Astrocyte of the cerebellum (primary cell): ENCODE results near the gene FXYD6.

Experiments used
- DNase-seq: peaks from one replicate; pipeline ENCODE4 v3.0.0-alpha.2; 2011; ENCODE audit warnings: low read depth
- H3K4me3 ChIP-seq: 2 replicates; pipeline ENCODE4 v1.5.1; 2011; ENCODE audit warnings: mild to moderate bottlenecking, low read depth, low read length, moderate library complexity
- in situ Hi-C: cut with HindIII; loops from 2 replicates; pipeline ENCODE4 v1.10.0; 2017; ENCODE audit warnings: low sequenced_read_pairs
- TF ChIP-seq, protein P1 (sequence below): IDR thresholded peaks from 2 replicates; pipeline ENCODE4 v1.5.1; 2012; ENCODE audit warnings: low read length, low read depth, moderate library complexity, mild to moderate bottlenecking; ENCODE audit errors: missing control alignments

The FXYD6 gene

DNA sequence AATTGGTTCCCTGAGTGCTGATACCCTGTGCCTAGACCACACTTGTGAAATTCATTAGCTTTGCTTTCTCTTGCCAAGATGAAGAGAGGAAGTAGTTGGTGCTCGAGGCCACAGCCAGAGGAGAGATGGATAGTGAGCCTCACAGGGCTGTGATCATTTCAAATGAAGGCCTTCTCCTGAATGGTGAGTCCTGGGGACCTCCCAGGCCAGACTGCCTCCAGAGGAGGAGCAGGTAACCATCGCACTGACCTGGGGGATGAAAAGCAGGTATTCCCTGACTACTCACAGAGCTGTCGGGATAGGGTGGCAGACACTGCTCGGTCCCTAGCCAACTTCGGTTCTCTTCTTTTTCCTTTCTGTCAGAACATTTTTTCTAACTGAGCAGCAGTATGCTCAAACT is 4.8 kb upstream of the FXYD6 start:
- DNase-seq, result no peak
- TF ChIP-seq, protein P1, sequence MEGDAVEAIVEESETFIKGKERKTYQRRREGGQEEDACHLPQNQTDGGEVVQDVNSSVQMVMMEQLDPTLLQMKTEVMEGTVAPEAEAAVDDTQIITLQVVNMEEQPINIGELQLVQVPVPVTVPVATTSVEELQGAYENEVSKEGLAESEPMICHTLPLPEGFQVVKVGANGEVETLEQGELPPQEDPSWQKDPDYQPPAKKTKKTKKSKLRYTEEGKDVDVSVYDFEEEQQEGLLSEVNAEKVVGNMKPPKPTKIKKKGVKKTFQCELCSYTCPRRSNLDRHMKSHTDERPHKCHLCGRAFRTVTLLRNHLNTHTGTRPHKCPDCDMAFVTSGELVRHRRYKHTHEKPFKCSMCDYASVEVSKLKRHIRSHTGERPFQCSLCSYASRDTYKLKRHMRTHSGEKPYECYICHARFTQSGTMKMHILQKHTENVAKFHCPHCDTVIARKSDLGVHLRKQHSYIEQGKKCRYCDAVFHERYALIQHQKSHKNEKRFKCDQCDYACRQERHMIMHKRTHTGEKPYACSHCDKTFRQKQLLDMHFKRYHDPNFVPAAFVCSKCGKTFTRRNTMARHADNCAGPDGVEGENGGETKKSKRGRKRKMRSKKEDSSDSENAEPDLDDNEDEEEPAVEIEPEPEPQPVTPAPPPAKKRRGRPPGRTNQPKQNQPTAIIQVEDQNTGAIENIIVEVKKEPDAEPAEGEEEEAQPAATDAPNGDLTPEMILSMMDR, result no peak
- in situ Hi-C loops, result no loop called here
- no peak overlapping the region for H3K4me3 ChIP-seq

- no peak overlapping the region for H3K4me3 ChIP-seq
- TF ChIP-seq, protein P1, result no peak
- in situ Hi-C loops, result no loop called here
- DNase-seq, result no peak
Observed at GRCh38 chr11:117879516-117880480, 3.3 kb upstream of the FXYD6 start.

GRCh38 chr11:117878939-117879475 is 2.5 kb upstream of the FXYD6 start:
- DNase-seq, result no peak
- TF ChIP-seq, protein P1, result no peak
- in situ Hi-C loops, result no loop called here
- H3K4me3 ChIP-seq, result no peak overlapping the region

DNA sequence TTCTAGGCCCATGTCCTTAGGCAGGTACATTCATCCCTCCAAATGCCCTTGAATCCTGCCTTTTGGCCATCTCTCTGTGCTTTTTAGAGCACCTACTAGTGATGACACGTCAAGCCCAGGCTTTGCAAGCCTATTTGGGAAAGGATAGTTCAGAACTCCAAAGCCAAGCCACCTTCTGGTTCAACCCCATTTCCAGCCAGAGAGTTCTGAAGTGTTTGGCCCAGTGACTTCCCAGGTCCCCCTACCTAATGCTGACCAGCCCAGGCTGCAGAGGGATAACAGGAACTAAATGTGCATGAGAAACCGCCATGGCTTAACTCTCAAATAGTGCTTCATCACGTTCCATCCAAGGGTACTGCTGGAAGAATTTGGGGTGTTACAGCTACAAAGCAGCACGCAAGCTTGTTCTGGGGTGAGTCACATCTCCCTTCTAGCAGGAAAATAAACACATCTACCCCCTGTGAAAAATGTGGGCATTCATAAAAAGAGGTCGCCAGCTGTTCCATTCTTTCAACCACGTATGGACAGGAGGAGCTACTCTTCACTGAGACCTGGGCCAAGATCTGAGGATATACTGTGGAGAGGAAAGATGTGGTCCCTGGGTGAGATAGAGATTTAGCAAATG is 2.0 kb upstream of the FXYD6 start:
- in situ Hi-C loops, result no loop called here
- TF ChIP-seq, protein P1, result no peak
- no peak overlapping the region for H3K4me3 ChIP-seq
- DNase-seq, result no peak

DNA sequence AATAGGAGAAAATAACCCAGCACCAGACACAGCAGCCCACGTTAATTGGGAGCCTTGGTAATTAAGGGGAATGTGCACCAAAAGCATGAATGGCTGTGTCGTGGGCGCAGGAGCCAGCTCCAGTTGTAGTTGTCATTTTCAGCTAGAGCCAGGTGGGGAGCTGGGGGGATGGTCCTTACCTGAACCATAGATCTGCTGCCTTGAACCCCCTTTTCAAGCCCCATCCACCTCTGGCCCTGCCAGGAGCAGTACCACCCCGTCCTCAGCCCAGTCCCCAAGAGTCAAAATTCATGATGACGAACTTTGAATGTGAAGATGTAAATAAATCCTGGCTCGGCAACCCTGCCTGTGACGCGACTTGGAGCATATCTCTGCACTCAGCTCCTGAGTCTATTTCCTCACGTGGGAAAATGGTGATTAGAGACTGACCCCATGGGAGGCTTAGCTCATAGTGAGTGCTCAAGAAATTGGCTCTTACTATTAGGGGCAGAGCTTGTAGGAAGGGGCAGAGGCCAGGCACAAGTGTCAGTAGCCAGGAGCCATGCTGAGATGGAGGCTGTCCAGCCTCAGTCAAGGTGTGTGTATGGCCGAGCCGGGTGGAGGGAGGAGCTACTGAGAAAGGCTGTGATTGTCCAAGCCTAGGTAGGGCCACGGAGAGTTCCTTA is 794 bp upstream of the FXYD6 start:
- DNase-seq, result no peak
- in situ Hi-C loops, result no loop called here
- TF ChIP-seq, protein P1, result no peak
- peak overlapping the region; percentile 46 for H3K4me3 ChIP-seq

DNA sequence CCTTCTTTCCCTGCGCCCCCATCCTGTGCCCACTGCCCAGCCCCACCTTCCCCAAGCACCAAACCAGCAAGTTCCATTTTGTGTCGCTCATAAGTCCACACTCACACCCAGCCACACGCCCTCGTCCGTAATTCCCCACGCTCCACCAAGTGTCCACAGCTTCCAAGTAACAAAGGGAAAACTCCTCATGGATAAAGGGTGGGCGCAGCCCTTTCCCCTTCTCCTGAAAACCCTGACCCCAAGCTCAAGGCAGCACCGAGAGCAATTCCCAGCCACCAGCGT is 458 bp downstream of the FXYD6 start:
- H3K4me3 ChIP-seq, result peak overlapping the region; percentile 46
- DNase-seq, result no peak
- in situ Hi-C loops, result no loop called here
- TF ChIP-seq, protein P1, result no peak
